Embryonic facial prominence (tissue), 1 donor: ENCODE results near the gene SMYD2.

Experiments
- DNase-seq: peaks from one replicate; pipeline ENCODE4 v3.0.0-alpha.2; 2016; ENCODE audit errors: extremely low spot score

SMYD2 gene

DNA sequence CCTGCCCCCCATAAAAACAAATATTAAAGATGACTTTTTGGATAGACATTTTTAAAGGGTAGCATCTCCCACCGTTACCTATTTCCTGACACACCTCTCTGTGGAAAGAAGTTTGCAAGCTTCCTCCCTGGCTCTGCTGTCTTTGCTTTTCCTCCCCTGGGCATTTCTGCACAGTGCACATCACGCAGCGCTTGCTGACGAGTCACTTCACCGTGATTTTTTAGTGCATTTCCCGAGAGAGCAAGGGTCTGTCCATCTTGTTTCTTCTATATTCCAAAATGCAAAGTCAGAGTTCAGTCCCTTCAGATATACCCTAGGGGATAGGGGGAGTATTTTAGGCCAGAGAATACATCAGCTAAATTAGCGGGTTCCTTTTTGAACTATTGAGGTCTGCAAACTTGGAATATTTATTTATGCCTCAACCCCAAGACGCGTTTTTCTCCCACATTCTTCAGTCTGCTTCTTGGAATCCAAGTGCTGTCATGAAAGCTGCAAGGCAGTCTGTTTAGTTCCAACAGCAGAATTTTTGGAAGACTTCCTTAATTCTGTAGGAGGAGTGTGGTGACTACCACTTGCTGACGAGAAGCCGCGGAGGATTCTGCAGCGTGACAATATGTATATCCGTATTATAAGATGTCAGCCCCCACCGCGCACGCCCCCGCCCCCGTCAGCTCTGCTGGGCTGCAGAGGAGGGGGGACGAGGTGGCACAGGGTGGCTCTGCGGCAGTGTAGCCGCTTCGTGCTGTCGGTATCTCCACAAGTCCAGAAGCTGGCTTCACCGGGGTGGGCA lies 22.4 kb downstream of the SMYD2 start:
- no peak for DNase-seq

DNA sequence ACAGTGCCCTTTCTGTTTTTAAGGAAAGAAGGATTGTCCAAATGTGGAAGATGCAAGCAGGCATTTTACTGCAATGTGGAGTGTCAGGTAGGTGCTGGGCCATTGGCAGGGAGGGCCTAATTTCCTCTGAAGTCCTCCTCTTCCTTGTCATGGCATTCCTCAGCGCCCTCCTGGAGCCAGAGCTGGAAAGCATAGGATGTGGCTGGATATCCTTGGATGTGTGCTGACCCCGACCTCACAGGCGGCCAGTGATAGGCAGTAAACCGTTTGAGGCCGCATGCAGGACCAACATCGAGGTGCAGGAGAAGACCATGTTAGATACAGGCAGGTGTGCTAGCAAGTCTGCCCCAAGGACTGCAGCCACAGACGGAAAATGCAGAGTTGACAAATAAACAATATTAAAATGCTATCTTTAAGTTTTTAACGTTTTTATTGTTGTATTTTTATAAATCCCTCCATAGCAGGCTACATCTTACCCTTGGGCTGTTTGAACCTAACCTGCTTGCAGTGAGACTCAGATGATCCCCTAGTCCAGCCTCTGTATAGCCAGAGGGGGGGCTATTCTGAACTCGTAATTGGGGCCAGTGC lies 24.3 kb downstream of the SMYD2 start:
- no peak for DNase-seq

DNA sequence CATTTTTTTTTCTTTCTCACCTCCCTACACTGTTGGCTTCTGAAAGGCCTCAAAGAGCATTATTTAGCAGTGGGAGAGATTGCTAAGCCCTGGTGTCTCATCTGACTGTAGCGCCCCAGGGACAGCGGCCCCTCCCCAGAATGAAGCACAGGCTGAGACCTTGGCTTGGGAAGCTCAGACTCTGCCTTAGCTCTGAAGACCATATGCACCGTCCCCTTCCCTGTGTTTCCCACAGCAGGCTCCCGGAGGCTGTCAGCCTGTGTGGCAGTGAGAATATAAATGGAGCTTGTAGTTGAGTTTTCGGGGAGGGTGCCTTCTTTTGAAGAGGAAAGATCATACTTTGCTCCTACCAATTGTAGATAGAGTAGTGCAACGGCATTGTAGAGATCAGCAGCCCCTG lies 25.3 kb downstream of the SMYD2 start:
- DNase-seq: no peak

DNA sequence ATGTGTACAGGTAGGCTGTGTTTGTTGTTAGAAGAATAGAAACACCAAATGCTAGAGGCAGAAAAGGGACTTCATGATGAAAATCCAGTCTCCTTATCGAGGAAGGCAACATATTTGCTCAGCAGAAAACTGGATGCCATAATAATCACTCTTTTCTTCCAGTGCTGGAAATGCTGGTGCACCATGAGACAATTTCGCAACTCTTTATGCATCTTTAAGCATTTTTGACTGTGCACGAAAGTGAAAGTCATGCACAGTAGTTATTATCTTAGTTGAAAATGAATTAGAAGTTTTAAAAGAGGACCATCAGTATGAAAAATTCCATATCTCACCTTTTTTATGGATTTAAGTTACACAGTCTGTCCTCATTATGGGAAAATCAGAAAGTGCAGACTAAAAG lies 29.1 kb downstream of the SMYD2 start:
- DNase-seq: no peak

DNA sequence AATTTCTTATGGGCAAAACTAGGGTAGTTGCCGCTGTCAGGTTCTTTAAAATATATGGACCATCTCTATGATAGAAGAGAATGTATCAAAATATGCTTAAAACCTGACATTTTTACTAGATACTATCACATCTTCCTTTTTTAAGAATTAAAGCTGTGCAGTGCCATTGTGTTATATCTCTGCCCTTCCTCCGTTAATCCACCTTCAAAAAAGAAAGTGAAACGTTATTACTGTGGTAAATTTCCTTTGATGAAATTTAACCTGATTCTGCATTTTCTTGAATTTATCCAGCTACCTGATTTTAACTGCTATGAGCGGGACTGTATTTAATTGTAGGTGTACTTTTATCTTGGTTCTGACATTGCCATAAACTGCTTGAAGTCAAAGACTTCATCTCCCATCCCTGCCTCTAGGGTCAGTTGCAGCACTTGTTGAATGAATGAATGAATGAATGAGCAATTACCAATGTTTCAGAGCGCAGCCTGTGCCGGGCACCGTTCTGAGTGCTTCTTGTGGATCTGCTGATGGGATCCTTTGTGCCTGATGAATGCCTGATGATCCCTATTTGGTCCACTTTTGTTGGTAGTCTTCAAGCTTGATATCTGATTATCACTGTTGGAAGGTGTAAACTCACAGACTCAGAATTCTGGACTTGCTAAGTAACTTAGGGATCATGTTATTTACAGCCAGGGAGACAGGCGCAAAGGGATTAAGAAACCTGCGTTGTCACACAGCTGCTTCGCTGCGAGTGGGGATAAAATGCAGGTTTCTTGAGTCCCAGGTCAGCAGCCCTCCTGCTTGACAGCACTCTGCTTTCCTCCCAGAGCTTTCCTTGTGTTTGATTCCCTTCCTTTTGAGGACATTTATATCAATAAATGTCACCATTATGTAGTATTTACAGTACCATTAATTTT lies 30.1 kb downstream of the SMYD2 start:
- no peak for DNase-seq

DNA sequence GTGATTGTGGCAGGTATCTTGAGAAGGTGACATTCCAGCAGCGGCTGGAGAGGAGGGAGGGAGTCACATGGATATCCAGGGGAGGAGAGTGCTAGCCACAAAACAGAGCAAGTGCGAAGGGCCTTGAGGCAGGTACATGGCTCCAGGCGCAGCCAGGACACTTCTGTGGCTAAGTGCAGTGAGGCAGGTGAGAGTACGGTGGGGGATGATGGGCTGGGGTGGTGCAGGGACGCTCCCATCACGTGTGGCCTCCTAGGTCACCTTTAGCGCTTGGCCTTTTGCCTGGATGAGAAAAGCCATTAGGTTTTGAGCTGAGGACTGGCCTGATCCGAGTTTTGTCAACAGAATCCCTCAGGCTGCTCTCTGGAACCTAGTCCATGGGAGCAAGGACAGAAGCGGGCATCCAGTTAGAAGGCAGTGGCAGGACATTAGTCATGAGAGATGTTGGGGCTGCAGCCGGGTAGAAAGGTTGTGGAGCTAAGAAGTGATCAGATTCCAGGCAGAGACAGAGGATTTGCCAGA lies 31.6 kb downstream of the SMYD2 start:
- DNase-seq: no peak

DNA sequence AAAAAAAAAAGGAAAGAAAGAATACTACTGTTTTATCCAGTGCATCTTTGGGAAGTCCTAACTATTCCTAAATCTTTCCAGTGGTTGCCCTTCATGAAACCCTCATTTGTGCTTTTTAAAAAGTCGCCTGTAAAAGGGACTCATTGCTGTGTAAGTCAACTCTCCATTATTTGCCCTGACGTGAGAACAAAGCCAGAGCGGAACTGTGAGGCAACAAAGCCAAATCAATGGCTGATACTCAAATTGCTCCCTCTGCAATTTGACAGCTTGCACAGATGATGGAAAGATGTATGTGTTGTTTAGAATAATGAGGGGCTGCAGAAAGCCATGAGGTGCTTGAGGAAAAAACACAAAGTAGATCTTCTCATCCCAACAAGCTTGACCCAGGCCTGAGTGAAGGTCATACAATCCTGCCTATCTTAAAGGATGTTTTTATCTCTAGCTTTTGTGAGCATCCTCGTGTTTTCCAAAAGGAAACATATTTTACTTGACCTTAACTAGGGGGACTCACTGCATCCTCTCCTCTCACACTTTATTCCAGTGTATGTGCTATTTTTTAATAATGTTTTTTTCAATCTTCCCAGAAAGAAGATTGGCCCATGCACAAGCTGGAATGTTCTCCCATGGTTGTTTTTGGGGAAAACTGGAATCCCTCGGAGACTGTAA lies 33.4 kb downstream of the SMYD2 start:
- DNase-seq: no peak

DNA sequence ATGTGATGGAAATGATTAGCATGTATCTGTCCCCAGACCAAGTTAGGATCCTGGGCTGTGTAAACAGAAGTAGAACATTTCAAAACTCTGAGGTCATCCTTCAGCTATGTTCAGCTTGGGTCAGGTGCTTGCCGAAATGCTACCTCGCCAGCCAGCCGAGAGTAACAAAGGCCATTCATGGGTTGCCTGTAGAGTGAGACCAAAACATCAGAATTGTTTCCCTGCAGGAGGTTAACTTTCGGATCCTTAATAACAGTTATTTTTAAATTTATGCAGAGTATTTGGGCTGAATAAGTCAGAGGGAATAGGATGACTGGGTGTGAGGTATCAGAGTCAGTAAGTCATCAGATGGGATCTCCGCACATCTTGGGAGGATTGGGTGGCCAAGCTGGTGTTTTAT lies 35.6 kb downstream of the SMYD2 start:
- no peak for DNase-seq

DNA sequence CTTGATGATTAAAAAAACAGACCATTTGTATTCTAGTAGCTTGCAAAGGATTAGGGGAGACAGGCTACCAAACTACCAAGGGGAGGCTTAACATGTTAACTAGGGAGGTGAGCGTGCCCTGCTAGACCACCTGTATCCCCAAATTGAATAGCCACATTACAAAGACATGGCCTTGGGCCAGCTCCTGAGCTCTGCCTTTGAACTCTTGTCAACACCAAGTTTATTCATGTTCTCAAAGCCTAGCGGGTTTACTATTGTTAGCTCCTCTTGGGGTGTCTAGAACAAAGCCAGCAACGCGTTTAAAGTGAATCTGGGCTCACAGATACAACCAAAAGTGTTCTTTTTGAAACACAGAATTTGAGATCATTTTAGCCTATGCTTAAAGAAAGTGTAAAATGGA lies 36.3 kb downstream of the SMYD2 start:
- DNase-seq: no peak

DNA sequence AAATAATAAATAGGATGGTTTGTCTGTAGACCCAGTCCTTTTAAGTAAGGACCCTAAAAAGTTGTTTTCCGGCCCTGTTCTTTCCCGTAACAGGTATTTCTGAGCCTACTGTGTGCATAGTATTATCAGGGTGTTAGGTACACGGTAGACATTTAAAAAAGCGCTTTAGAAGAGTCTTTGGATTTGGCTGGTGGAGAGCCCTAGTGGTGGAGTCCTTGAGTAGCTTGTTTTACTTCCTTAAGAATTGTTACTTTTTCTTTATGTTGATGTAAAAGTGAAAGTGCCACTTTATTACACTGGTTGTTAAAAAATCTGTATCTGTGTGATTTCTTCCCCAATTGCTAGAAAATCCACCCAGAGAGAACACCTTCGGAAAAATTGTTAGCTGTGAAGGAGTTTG lies 36.8 kb downstream of the SMYD2 start:
- no peak for DNase-seq

DNA sequence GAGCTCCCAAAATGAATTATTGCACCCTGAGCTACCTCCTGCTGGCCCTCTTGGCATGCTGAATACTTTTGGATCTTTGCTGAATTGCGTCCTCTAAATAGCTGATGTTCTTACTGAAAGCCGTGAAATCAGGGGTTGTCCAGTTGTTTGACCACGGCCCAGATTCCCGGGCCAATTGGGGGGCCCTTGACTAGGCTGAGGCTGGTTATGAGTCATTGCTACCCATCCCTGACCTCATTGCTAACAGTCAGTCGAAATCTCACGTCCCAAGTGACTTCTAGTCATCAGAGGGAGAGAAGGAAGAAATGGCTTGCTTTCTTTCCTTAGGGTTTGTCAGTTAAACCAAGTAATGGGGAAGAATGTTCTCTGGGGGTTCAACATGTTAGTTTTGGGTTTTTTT lies 37.4 kb downstream of the SMYD2 start:
- DNase-seq: no peak

DNA sequence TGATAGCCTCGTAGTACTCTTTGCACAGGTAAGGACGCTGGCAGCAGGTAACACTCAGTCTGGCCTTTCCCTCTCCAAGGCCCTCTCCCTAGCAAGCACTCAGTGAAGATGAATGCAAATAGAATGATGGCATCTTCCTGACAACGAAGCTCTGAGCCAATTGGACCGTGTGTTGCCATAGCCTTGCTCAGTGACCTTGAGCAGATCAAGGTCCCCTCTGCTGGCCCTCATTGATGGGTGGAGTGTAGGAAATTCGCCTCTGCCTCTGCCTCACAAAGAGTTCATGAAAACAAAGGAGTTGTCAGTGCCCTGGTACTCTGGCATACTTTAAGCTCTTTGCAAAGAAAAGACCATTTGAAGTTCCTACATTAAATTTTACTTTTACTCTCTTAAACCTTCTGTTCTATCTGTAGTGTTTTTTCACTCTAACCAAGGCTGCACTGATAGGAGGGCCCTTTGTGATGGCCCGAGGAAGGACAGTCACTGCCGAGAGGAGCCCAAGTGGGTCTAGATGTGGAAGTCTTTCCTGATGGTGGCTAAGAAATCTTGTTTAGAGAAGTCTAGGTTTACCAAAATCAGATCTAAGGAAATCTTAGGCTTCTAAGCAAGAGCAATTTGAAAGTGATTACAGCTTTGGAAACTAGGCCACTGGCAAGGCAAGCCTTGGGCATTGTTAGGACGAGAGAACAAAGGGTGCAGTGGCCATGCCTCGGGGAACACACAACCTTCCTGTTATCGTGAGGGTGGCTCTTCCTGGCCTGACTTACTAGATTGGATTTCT lies 38.2 kb downstream of the SMYD2 start:
- DNase-seq: no peak

DNA sequence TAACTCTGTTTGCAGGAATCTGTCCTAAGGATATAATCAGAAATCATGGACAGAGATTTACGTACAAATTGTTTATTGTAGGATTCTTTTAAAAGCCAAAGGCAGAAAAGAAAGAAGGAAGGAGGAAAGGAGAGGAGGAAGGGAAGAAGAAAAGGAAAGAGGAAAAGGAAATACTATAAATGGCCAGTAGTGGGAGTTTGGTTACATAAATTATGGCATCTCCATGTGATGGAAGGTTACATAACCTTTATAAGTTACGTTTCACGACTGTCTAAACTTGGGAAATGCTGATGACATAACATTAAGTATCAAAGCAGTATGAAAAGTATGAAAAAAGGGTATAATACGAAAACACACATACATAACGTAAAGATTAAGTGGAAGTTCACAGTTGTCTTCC lies 39.0 kb downstream of the SMYD2 start:
- no peak for DNase-seq

DNA sequence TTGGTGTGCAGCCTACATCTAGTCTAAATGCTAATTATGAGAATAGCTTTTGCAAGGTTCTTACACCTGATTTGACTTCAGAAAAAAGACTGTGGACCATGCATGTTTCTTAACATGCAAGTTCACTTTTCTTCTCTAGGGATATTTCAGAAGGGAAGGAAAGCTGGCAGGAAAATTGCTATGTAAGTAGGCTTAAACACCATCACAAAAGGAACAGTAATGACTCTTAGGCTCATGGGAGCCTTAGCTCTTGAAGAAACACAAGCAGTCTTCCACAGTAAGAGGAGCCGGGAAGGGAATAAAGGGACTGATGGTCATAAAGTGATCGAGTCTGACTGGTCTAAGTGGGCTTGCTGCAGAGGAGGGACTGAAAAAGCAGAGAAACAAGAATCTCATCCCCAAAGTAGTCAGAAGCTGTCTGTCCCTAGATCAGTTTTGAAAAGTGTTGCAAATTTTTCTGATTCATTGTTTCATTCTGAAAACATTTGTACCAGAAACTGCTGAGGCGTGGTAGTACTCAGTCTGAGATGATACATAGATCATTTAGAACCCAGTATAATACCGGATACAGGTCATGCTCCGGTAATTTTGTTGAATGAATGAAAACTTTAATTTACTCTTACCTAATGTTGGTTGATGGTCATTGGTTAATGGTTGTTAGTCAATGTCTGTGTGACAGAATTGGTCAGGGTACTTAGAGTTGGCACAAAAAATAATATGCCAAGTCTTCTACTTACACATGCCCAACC lies 40.9 kb downstream of the SMYD2 start:
- no peak for DNase-seq

DNA sequence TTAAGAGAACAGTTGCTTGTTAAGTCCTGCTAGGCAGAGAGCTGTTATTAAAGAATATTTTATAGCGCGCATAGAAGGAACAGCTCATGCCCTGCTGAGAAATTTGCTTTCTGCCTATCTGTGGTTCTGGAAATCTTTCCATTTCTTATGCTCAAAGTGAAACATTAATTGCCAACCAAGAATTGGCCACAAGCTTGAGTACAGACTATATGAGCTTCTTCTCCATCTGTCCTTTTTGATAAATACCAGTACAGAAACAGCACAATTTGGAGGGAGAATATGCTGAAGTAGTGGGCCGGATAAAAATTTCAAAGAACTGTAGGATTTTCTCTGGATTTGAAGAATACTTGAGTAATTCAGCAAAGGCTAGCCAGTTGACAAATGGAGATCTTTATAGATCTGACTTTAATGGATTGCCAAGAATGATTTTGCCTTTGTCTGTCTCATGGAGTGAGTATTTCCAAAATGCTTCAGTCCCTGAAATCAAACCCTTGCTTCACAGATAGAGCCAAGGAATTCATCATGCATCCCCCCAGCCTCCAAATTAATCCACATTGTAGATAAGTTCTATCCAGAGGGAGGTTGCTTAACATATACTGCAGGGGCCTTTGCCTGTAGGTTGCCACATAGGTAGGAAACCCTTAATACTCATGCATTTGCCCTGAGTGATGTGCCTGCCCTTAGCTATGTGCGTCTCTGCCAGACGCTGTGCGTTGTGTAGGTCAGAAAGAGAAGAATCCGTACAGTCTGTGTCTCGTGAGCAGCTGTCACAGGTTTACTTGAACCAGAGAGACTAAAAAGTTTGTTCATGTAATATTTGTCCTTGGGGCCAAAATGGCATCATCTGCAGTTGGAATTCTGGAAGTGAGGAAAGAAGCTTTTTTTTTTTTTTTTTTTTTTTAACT lies 44.2 kb downstream of the SMYD2 start:
- no peak for DNase-seq

DNA sequence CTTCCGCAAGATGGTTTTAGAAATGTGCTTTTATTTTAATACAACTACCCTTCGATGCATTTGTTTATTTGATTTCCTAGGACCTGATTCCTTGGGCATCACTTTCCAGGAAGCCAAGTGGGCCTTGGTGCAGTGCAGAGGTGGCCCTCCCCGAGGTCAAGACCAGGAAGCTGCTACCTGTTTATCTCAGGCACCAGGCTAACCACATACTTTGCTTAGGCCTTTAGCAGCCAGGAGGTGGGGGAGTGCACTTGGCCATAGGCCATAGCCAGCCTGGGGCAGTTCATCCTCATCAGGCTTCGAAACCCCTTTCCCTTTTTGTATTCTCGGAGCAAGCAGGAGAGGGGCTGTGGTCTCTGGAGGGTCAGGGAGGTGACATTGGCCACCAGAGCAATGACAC lies 45.4 kb downstream of the SMYD2 start:
- DNase-seq: no peak

DNA sequence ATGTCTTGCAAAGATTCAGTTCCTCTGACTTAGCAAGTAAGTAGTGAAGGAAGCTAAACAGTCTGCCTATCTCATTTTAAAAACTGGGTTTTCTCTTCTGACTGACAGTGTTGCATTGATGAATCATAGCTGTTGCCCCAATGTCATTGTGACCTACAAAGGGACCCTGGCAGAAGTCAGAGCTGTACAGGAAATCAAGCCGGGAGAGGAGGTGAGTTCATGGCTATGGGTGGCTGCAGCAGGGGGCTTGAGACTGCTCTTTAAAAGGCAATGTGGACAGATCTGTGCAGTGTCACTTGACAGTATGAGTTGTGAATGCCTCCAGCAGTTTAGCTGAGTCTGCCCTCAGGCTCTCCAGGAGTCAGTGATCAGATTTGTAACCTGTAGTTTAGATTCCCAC lies 46.6 kb downstream of the SMYD2 start:
- no peak for DNase-seq

DNA sequence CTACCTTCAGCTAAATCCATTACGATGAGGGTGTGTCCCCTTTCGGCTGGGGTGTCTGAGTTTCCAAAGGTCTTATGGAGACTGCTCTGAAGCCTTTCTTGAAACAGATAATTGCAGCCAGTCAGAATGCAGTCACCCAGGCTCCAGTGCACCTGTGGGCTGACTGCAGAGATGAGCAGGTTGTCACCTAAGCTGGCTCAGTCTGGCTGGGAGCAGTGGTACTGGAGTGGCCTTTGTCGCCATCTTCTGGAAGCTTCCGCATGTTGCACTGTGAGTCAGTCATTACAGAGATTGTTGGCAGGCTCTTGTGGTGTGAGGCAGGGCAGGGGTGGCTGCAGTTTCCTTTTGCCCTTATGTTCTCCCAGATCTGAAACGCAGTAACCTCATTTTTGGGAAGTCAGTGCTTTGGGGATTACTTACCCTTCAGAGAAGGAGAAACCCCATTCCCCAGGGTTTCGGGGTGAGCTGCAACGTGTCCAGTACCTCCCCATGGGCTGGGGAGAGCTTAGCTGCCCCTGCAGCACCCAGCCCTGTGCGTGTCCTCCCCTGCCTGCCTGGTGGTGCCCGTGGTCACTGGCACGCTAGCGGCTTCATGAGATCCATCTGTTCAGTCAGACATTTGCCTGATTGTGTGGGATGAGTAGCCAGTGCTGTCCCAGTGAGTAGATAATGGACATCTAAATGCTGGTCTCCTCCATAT lies 48.0 kb downstream of the SMYD2 start:
- DNase-seq: no peak
